DOHH2 (cell line): Measurements from ENCODE around the gene PITPNM1.

Experiments
- H3F3A ChIP-seq: fragments of 200-600 bp; sonication (generic), shearing (Covaris generic); 2 replicates; pipeline ENCODE4 v1.6.0; 2016; ENCODE audit warnings: antibody characterized with exemption, mild to moderate bottlenecking; ENCODE audit not compliant: control insufficient read depth, insufficient read depth
- H3K27ac ChIP-seq: fragments of 200-600 bp; sonication (generic); 2 replicates; pipeline ENCODE4 v1.5.1; 2014; ENCODE audit warnings: low read depth, mild to moderate bottlenecking, low read length, moderate library complexity
- H3K27me3 ChIP-seq: fragments of 200-600 bp; sonication (generic); 2 replicates; pipeline ENCODE4 v1.6.1; 2014; ENCODE audit warnings: mild to moderate bottlenecking, low read length, mixed read lengths; ENCODE audit not compliant: control insufficient read depth
- H3K36me3 ChIP-seq: fragments of 200-600 bp; sonication (generic); 2 replicates; pipeline ENCODE4 v1.6.1; 2014; ENCODE audit warnings: mild to moderate bottlenecking, low read length, moderate library complexity, mixed read lengths; ENCODE audit not compliant: control insufficient read depth
- H3K4me1 ChIP-seq: fragments of 200-600 bp; sonication (generic); 2 replicates; pipeline ENCODE4 v1.6.1; 2014; ENCODE audit warnings: mild to moderate bottlenecking, low read length, mixed read lengths; ENCODE audit not compliant: control insufficient read depth
- H3K4me2 ChIP-seq: fragments of 200-600 bp; sonication (generic); 2 replicates; pipeline ENCODE4 v1.6.0; 2014; ENCODE audit warnings: mild to moderate bottlenecking, low read length, moderate library complexity
- H3K4me3 ChIP-seq: fragments of 200-600 bp; sonication (generic); 2 replicates; pipeline ENCODE4 v1.5.1; 2014; ENCODE audit warnings: mild to moderate bottlenecking, low read length, mixed read lengths
- H3K79me2 ChIP-seq: fragments of 200-600 bp; sonication (generic); 2 replicates; pipeline ENCODE4 v1.6.1; 2014; ENCODE audit warnings: mild to moderate bottlenecking, low read length, mixed read lengths; ENCODE audit not compliant: control insufficient read depth
- H3K9me2 ChIP-seq: fragments of 200-600 bp; sonication (generic); replicated peaks from 2 replicates; pipeline ENCODE4 v1.6.1; 2014; ENCODE audit warnings: mild to moderate bottlenecking, low read length, mixed read lengths; ENCODE audit not compliant: control insufficient read depth
- H3K9me3 ChIP-seq: fragments of 200-600 bp; sonication (generic); 2 replicates; pipeline ENCODE4 v1.6.1; 2014; ENCODE audit warnings: antibody characterized with exemption, low read length, mixed read lengths; ENCODE audit not compliant: control insufficient read depth, insufficient read depth
- H4K20me1 ChIP-seq: fragments of 200-600 bp; sonication (generic); 2 replicates; pipeline ENCODE4 v1.6.0; 2014; ENCODE audit warnings: low read depth, mild to moderate bottlenecking, antibody characterized with exemption, low read length, moderate library complexity; ENCODE audit not compliant: control insufficient read depth, insufficient read depth
- EZH2phosphoT487 ChIP-seq: fragments of 200-600 bp; sonication (generic); IDR thresholded peaks from 2 replicates; pipeline ENCODE4 v1.6.1; 2017; ENCODE audit warnings: borderline replicate concordance, mild to moderate bottlenecking, antibody characterized with exemption, low read length, moderate library complexity, mixed read lengths
- TF ChIP-seq, protein P1 (sequence below): fragments of 200-600 bp; sonication (generic); IDR thresholded peaks from one replicate; pipeline ENCODE4 v1.5.1; 2014; ENCODE audit warnings: antibody characterized with exemption, mild to moderate bottlenecking, low read depth, low read length; ENCODE audit not compliant: poor library complexity, severe bottlenecking

PITPNM1 gene

DNA sequence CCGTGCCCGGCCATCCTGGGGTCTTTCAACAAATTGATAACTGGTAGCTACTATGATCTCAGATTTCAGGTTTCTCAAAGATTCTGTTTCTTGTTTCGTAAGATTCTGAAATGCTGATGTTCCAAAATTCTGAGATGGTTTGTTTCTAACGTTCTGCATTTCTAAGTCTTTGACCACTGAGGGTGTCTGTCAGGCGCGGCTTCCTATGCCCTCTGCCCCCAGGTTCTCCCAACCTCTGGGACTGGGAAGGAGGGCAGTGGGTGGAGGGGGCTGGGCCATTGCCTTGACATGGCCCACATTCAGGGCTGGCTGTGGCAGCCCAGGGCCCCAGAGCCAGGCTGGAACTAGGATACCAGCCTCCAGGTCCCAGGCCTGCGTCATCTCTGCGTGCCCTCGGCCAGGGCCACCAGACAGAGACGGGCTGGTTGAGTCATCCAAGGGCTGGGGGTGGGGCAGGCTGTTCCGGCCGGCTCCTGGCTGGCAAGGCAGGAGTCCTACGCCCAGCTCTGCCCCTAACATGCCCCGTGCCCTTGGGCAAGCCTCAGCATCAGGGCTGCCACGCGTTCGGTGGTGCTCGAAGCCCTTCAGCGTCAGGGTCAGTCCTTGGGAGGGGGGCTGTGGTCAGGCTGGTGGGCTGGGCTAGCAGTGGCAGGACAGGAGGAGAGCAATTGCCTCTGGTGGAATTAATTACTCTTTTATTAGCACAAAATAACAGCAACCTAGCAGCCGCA, 41.3 kb downstream of the PITPNM1 start:
- Histone ChIP-seq H3F3A (peaks cover 29% of the 10 kb centered on the region), H3K9me2 (no peaks in the 10 kb centered on the region), H4K20me1 (no peaks in the 10 kb centered on the region), H3K4me2 (peak overlapping the region; percentile 96), H3K36me3 (peaks cover 21% of the 10 kb centered on the region), H3K27ac (peak overlapping the region; percentile 65), H3K4me3 (peak overlapping the region; percentile 81), H3K27me3 (no peaks in the 10 kb centered on the region), H3K4me1 (peaks cover 74% of the 10 kb centered on the region), H3K79me2 (peaks cover 27% of the 10 kb centered on the region), H3K9me3 (no peaks in the 10 kb centered on the region)
- no peak for TF ChIP-seq EZH2phosphoT487
- TF ChIP-seq, protein P1, sequence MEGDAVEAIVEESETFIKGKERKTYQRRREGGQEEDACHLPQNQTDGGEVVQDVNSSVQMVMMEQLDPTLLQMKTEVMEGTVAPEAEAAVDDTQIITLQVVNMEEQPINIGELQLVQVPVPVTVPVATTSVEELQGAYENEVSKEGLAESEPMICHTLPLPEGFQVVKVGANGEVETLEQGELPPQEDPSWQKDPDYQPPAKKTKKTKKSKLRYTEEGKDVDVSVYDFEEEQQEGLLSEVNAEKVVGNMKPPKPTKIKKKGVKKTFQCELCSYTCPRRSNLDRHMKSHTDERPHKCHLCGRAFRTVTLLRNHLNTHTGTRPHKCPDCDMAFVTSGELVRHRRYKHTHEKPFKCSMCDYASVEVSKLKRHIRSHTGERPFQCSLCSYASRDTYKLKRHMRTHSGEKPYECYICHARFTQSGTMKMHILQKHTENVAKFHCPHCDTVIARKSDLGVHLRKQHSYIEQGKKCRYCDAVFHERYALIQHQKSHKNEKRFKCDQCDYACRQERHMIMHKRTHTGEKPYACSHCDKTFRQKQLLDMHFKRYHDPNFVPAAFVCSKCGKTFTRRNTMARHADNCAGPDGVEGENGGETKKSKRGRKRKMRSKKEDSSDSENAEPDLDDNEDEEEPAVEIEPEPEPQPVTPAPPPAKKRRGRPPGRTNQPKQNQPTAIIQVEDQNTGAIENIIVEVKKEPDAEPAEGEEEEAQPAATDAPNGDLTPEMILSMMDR = no peak

DNA sequence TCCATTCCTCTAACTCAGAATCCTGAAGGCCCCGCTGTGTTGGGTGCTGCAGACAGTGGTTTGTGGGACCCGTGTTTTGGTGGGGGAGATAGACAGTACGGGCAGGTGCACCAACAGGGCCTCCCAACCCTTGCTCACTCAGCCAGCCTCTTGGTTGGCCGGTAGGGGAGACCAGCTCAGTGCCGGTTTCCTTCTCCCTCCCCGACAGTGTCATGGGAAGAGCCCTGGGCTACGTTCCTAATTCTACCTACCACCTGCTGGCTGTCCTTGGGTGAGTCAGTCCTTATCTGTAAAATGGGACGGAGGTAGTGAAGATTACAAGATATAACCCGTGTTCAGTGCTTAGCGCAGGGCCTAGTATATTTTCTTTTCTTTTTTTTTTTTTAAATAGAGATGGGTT, 42.0 kb downstream of the PITPNM1 start:
- Histone ChIP-seq H3F3A (peaks cover 29% of the 10 kb centered on the region), H3K27ac (no peak overlapping the region), H3K4me3 (no peak overlapping the region), H3K36me3 (peaks cover 21% of the 10 kb centered on the region), H3K79me2 (peaks cover 20% of the 10 kb centered on the region), H3K9me2 (no peaks in the 10 kb centered on the region), H3K9me3 (no peaks in the 10 kb centered on the region), H4K20me1 (no peaks in the 10 kb centered on the region), H3K4me2 (no peak overlapping the region), H3K4me1 (peaks cover 78% of the 10 kb centered on the region), H3K27me3 (no peaks in the 10 kb centered on the region)
- TF ChIP-seq EZH2phosphoT487 = no peak
- TF ChIP-seq, protein P1 = no peak

DNA sequence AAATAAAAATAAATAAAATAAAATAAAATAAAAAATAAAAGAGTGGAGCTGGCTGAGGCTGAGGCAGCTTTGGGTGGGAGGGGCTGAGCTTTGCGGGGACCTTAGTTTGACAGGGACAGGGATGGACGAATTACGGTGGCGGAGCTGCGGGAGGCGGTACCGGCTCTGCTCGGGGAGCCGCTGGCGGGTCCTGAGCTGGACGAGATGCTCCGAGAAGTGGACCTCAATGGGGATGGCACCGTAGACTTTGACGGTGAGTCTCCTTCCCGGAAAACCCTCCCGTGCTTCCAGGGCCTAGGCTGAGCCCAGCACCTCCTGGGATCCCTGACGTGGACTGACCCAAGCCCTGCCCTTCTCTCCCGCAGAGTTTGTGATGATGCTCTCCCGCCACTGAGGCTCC, 46.9 kb downstream of the PITPNM1 start:
- TF ChIP-seq, protein P1 = no peak
- no peak for TF ChIP-seq EZH2phosphoT487
- Histone ChIP-seq H3K9me2 (no peaks in the 10 kb centered on the region), H3K4me3 (peak overlapping the region; percentile 68), H4K20me1 (no peaks in the 10 kb centered on the region), H3F3A (peaks cover 26% of the 10 kb centered on the region), H3K79me2 (no peaks in the 10 kb centered on the region), H3K27ac (peak overlapping the region; percentile 94), H3K36me3 (no peaks in the 10 kb centered on the region), H3K4me1 (peaks cover 47% of the 10 kb centered on the region), H3K9me3 (no peaks in the 10 kb centered on the region), H3K4me2 (peak overlapping the region; percentile 71), H3K27me3 (no peaks in the 10 kb centered on the region)
